Astrocyte of the spinal cord (primary cell): ENCODE data around the gene MYEF2.

Experiments
- DNase-seq: peaks from one replicate; pipeline ENCODE4 v3.0.0; 2011; ENCODE audit warnings: low read depth, low spot score
- H3K4me3 ChIP-seq: 2 replicates; pipeline ENCODE4 v1.5.1; 2011; ENCODE audit warnings: low read depth, mild to moderate bottlenecking, low read length, moderate library complexity
- in situ Hi-C: cut with HindIII; loops from 2 replicates; pipeline ENCODE4 v1.10.0; 2017; ENCODE audit warnings: low sequenced_read_pairs
- TF ChIP-seq, protein P1 (sequence below): IDR thresholded peaks from 2 replicates; pipeline ENCODE4 v1.5.1; 2012; ENCODE audit warnings: low read depth, mild to moderate bottlenecking, low read length, inconsistent platforms

The MYEF2 gene

DNA sequence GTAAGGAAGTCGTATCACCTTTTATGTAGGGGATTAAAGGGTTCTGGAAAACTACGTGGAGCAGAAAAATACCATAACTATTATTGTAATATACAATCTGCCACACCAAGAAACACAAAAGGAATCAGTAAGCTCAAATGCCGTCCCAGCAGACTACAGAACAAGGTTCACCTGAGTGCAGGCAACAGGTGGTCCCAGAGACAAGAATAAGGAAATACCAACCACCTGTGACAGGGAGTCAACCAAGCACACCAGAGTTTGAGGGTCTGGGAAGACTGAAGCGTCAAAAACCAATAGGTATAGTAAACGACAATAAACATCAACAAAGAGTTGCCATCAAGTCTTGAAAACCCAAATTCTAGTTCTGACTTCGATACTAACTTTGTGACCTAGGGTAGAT, 45.2 kb downstream of the MYEF2 start:
- TF ChIP-seq, protein P1, sequence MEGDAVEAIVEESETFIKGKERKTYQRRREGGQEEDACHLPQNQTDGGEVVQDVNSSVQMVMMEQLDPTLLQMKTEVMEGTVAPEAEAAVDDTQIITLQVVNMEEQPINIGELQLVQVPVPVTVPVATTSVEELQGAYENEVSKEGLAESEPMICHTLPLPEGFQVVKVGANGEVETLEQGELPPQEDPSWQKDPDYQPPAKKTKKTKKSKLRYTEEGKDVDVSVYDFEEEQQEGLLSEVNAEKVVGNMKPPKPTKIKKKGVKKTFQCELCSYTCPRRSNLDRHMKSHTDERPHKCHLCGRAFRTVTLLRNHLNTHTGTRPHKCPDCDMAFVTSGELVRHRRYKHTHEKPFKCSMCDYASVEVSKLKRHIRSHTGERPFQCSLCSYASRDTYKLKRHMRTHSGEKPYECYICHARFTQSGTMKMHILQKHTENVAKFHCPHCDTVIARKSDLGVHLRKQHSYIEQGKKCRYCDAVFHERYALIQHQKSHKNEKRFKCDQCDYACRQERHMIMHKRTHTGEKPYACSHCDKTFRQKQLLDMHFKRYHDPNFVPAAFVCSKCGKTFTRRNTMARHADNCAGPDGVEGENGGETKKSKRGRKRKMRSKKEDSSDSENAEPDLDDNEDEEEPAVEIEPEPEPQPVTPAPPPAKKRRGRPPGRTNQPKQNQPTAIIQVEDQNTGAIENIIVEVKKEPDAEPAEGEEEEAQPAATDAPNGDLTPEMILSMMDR = no peak
- no peak overlapping the region for H3K4me3 ChIP-seq
- DNase-seq = no peak
- in situ Hi-C loops = no loop called here

DNA sequence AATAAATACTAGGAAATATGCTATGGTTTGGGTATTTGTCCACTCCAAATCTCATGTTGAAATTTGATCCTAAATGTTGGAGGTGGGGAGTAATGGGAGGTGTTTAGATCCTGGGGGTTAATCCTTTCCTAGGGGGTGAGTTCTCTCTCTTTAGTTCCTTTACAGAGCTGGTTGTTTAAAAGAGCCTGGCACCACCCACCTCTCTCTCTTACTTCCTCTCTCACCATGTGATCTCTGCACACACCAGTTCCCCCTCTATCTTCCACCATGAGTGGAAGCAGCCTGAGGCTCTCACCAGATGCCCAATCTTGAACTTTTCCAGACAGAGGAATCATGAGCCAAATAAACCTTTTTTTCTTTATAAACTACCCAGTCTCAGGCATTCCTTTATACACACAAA, 46.8 kb downstream of the MYEF2 start:
- no peak overlapping the region for H3K4me3 ChIP-seq
- in situ Hi-C loops = no loop called here
- TF ChIP-seq, protein P1 = no peak
- DNase-seq = no peak

DNA sequence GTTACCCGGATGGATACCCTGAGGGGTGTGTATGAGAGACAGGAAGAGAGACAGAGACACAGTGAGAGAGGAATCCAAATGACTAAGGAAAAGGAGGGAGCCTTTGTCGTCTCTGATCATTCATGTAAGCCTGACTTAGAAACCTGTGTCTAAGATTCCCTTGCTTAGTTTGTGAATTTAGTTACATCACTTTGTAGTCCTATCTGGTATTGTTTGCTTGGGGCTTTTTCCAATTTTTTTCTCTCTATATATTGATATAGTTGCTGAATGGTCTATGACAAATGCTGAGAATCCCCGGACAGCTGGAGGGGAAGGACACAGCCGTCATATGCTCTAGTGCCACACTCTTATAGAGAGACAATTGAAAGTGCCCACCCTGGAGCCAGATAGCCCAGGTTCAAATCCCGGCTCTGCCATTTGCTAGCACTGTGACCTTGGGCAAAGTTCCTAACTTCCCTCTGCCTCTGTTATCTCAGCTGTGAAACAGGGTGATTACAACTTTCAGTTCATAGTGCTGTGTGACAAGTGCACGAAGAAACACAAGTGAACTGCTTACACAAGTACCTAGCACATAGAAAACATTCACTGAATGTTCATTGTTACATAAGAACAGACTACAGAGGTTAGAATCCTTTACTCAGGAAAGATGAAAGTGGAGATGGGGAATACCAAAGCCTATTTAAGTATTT, 51.3 kb downstream of the MYEF2 start:
- TF ChIP-seq, protein P1 = no peak
- in situ Hi-C loops = no loop called here
- DNase-seq = no peak
- H3K4me3 ChIP-seq = no peak overlapping the region

DNA sequence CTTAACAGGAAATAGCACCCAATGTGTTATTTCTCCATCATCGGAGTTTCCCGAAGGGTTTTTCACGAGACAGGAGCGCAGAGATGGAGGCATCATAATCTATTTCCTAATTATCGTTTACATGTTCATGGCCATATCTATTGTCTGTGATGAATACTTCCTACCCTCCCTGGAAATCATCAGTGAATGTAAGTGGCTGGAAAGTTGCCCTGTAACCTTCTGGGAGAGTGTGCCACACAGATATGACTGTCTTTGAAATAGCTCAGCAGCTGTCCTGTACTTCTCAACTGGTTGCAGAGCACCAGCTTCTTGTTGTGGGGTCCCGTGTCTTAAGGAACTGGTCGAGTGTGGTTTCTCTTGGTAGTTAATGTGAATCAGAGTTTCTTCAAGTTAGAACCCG, 56.2 kb downstream of the MYEF2 start:
- DNase-seq = no peak
- TF ChIP-seq, protein P1 = no peak

DNA sequence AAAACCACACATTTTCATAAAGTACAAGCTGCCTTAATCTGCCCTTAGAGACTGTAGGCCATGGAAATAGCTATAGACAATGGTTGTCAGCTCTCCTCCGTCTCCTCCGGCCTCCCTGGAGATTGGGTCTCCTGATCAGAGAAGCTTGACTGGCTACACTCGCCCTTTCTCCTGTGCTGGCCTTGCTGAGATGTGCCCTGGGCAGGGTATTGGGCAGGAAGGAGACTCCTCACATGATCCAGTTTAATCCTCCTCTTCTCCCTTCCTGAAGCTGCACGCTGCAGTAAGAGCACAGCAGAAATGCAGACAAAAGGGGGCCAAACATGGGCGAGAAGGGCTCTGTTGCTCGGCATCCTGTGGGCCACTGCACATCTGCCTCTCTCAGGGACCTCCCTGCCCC, 57.4 kb downstream of the MYEF2 start, which contains the start of gene SLC24A5:
TSS of gene SLC24A5 (plus strand) at position 246 of the 400 bp plus-strand sequence. CDS start at position 301, 55 bp downstream.
- TF ChIP-seq, protein P1 = no peak
- H3K4me3 ChIP-seq = no peak within 1 kb of the TSS
- in situ Hi-C loops = no loop called here
- DNase-seq = no peak

More for the DNA sequence above, 56.2 kb downstream of the MYEF2 start:
- H3K4me3 ChIP-seq = no peak overlapping the region
- in situ Hi-C loops = no loop called here

DNA sequence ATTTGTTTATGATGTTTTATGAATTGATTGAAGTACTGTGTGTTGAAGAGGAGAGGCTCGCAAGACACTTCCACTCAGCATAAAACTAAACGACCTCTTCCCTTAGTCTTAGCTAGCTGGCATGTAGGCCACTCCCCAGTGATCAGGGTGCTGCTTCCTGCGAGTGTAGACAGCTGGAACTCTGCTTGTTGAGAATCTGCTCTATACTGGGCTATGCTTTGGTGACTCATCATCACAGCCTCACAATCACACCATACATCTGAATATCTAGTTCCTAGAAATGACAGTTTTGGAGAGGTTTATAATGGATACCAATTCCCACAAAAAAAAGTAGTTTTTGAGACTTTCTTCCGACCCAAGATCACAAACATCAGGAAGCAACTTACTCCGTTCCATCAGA, 58.8 kb downstream of the MYEF2 start:
- no peak for DNase-seq
- in situ Hi-C loops = no loop called here
- TF ChIP-seq, protein P1 = no peak
- no peak overlapping the region for H3K4me3 ChIP-seq
